SU-DHL-6 (cell line): Measurements from ENCODE around the gene PLEKHB2.

Source experiments
- H2AFZ ChIP-seq: fragments of 200-600 bp; sonication (generic); 2 replicates; pipeline ENCODE4 v1.6.1; 2014; ENCODE audit warnings: low read depth, mild to moderate bottlenecking, moderate library complexity, mixed read lengths, antibody characterized with exemption, low read length; ENCODE audit not compliant: severe bottlenecking
- H3F3A ChIP-seq: fragments of 200-600 bp; shearing (Covaris generic); 2 replicates; pipeline ENCODE4 v1.6.0; 2016; ENCODE audit warnings: antibody characterized with exemption, mild to moderate bottlenecking; ENCODE audit not compliant: insufficient read depth
- H3K27ac ChIP-seq: fragments of 200-600 bp; sonication (generic); 2 replicates; pipeline ENCODE4 v1.5.1; 2016; ENCODE audit warnings: low read depth, mild to moderate bottlenecking, low read length, moderate library complexity, mixed read lengths
- H3K27me3 ChIP-seq: fragments of 200-600 bp; sonication (generic), shearing (Covaris generic); 2 replicates; pipeline ENCODE4 v1.6.0; 2014; ENCODE audit warnings: mild to moderate bottlenecking, low read length
- H3K36me3 ChIP-seq: fragments of 200-600 bp; sonication (generic); 2 replicates; pipeline ENCODE4 v1.6.1; 2014; ENCODE audit warnings: mild to moderate bottlenecking, low read length, mixed read lengths
- H3K4me2 ChIP-seq: fragments of 300-600, 200-600 bp; shearing (Covaris generic), sonication (generic); 2 replicates; pipeline ENCODE4 v1.6.0; 2014; ENCODE audit warnings: low read length, low read depth, mild to moderate bottlenecking; ENCODE audit not compliant: poor library complexity, severe bottlenecking
- H3K4me3 ChIP-seq: fragments of 200-600 bp; sonication (generic); 2 replicates; pipeline ENCODE4 v1.5.1; 2014; ENCODE audit warnings: antibody characterized with exemption, low read length, mild to moderate bottlenecking, mixed read lengths; ENCODE audit not compliant: insufficient read depth, poor library complexity, severe bottlenecking
- H3K79me2 ChIP-seq: fragments of 200-600 bp; sonication (generic); 2 replicates; pipeline ENCODE4 v1.6.1; 2014; ENCODE audit warnings: mild to moderate bottlenecking, low read length, moderate library complexity; ENCODE audit not compliant: insufficient read depth
- H3K9ac ChIP-seq: fragments of 200-600 bp; sonication (generic); 2 replicates; pipeline ENCODE4 v1.7.0; 2014; ENCODE audit warnings: mild to moderate bottlenecking, low read length
- H3K9me2 ChIP-seq: fragments of 200-600 bp; sonication (generic); replicated peaks from 2 replicates; pipeline ENCODE4 v1.6.1; 2014; ENCODE audit warnings: low read length; ENCODE audit not compliant: insufficient read depth
- H3K9me3 ChIP-seq: fragments of 200-600 bp; sonication (generic); 2 replicates; pipeline ENCODE4 v1.6.1; 2014; ENCODE audit warnings: low read length, mixed read lengths; ENCODE audit not compliant: insufficient read depth
- H4K20me1 ChIP-seq: fragments of 200-600 bp; sonication (generic); 2 replicates; pipeline ENCODE4 v1.6.1; 2014; ENCODE audit warnings: low read depth, mild to moderate bottlenecking, antibody characterized with exemption, low read length, moderate library complexity, mixed read lengths
- CTCF ChIP-seq: fragments of 200-600 bp; sonication (generic); IDR thresholded peaks from one replicate; pipeline ENCODE4 v1.5.1; 2017; ENCODE audit warnings: antibody characterized with exemption, mild to moderate bottlenecking, low read length, moderate library complexity; ENCODE audit not compliant: insufficient read depth, poor library complexity, severe bottlenecking
- EZH2phosphoT487 ChIP-seq: fragments of 200-600 bp; sonication (generic), shearing (Covaris generic); conservative IDR thresholded peaks from 2 replicates; pipeline ENCODE4 v1.6.1; 2018; ENCODE audit warnings: mild to moderate bottlenecking, antibody characterized with exemption, low read length, moderate library complexity, mixed read lengths

The PLEKHB2 gene

GRCh38 chr2:131058214-131058843 is 46.8 kb upstream of the PLEKHB2 start:
- Histone ChIP-seq H4K20me1 (peaks cover 12% of the 10 kb centered on the region), H3K79me2 (peaks cover 66% of the 10 kb centered on the region), H3K9me3 (no peaks in the 10 kb centered on the region), H3K27me3 (no peaks in the 10 kb centered on the region), H3K9ac (no peak overlapping the region), H3K9me2 (no peaks in the 10 kb centered on the region), H3K4me3 (no peak overlapping the region), H3F3A (no peaks in the 10 kb centered on the region), H3K27ac (no peak overlapping the region), H3K4me2 (no peak overlapping the region), H2AFZ (no peak overlapping the region), H3K36me3 (peaks cover 7% of the 10 kb centered on the region; the same call in 1 of the 2 replicates)
- TF ChIP-seq CTCF = no peak
- no peak for TF ChIP-seq EZH2phosphoT487

GRCh38 chr2:131058920-131059319 is 46.2 kb upstream of the PLEKHB2 start:
- H3K9me2 ChIP-seq = no peaks in the 10 kb centered on the region
- no peaks in the 10 kb centered on the region for H3F3A ChIP-seq
- H3K4me3 ChIP-seq = no peak overlapping the region
- no peak overlapping the region for H3K27ac ChIP-seq
- H3K27me3 ChIP-seq = no peaks in the 10 kb centered on the region
- peaks cover 16% of the 10 kb centered on the region for H4K20me1 ChIP-seq
- no peak for TF ChIP-seq CTCF
- TF ChIP-seq EZH2phosphoT487 = no peak
- no peak overlapping the region for H2AFZ ChIP-seq
- H3K4me2 ChIP-seq = no peak overlapping the region
- H3K9ac ChIP-seq = no peak overlapping the region
- H3K36me3 ChIP-seq = peaks cover 9% of the 10 kb centered on the region; the same call in 1 of the 2 replicates
- no peaks in the 10 kb centered on the region for H3K9me3 ChIP-seq
- peaks cover 71% of the 10 kb centered on the region for H3K79me2 ChIP-seq

- H3K9me3 ChIP-seq = no peaks in the 10 kb centered on the region
- no peaks in the 10 kb centered on the region for H3K27me3 ChIP-seq
- no peak overlapping the region for H3K4me3 ChIP-seq
- H2AFZ ChIP-seq = no peak overlapping the region
- peaks cover 10% of the 10 kb centered on the region; the same call in 1 of the 2 replicates for H3K36me3 ChIP-seq
- no peaks in the 10 kb centered on the region for H3F3A ChIP-seq
- H3K27ac ChIP-seq = no peak overlapping the region
- H4K20me1 ChIP-seq = peaks cover 26% of the 10 kb centered on the region
- H3K79me2 ChIP-seq = peaks cover 96% of the 10 kb centered on the region
- no peak overlapping the region for H3K4me2 ChIP-seq
- H3K9ac ChIP-seq = no peak overlapping the region
- H3K9me2 ChIP-seq = no peaks in the 10 kb centered on the region
- no peak for TF ChIP-seq EZH2phosphoT487
- TF ChIP-seq CTCF = no peak
Measured at GRCh38 chr2:131063501-131064283, 41.4 kb upstream of the PLEKHB2 start.
